T follicular helper cell (primary cell): ENCODE data around the gene NNT.
A peak's percentile ranks its signal among the peaks of the same experiment; 100 is the strongest.
"Not testable (repeated sequence)": the region's sequence is repeated elsewhere in the genome, so short reads cannot be mapped to it uniquely, and the experiment has no call there.

Experiments used
- DNase-seq: peaks from one replicate; pipeline ENCODE4 v3.0.0-alpha.2; 2020; ENCODE audit warnings: low read depth

The NNT gene

DNA sequence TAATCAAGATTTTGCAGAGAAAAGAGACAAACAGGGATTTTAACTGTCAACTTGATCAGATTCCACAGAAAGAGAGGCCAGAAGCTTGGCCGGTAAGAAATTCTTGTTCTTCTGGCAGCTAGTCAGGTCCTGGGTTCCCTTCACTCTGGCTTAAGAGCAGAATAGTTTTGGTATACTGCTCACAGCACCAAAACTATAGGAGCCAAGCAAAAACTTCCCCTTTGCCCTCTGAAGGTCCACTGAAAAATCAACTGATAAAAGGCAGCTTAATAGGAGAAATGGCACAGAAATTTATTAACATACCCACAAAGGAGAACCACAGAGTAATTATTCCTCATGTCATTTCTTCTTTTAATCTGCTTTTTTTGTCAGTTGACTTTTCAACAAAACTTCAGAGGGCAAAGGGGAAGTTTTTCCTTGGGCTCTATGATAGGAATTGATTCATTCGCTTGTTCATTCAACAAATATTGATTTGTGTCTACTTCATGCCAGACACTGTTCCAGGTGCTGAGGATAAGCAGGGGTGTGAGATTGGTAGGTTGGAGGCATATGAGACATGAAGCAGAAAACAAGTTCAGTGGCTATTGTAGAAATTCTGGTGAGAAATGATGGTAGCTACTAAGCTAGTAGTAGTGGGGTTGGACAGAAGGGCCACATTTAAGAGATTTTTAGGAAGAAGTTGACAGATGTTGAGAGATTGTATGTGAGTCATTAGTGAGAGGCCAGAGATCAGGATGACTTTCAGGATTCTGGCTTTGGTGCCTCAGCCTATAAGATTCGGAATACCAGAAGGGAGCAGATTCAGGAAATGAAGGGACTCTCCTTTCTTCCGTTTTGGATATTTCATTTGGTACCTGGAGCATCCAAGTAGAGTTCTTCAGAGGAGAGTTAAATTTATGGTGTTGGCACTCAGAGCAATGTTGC is 20.6 kb upstream of the NNT start:
- no peak for DNase-seq

DNA sequence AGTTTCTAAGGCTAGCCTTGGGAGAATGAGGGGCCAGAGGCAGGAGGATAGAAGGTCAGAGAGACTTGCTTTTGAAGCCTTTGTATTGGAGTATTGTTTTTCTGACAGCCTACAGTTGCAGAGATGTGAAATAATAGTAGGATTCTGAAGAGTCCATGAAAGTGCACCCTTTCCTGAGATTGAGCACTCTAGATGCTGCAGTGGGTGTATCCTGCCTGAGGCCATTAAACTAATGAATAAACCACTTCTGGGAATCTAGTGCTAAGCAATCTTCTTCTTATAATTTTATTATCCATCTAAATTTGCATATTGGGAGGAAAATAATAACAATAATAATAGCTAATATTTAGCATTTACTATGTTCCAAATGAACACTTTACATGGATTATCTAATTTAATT is 19.3 kb upstream of the NNT start:
- DNase-seq: no peak

DNA sequence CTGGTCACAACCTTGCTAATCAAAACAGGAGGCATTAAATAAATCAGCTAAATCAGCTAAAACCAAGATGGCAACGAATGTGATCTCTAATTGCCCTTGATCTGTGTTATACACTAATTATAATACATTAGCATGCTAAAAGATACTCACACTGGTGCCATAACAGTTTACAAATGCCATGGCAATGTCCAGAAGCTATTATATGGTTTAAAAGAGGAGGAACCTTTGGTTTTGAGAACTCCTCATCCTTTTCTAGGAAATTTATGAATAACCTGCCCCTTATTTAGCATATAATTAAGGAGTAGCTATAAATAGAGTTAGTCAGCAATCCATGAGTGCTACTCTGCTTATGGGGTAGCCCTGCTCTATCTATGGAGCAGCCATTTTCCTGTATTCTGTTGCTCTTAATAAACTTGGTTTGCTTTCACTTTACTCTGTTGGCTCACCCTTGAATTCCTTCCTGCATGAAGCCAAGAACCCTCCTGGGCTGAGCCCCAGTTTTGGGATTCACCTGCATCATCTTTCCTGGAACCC is 18.7 kb upstream of the NNT start:
- no peak for DNase-seq

DNA sequence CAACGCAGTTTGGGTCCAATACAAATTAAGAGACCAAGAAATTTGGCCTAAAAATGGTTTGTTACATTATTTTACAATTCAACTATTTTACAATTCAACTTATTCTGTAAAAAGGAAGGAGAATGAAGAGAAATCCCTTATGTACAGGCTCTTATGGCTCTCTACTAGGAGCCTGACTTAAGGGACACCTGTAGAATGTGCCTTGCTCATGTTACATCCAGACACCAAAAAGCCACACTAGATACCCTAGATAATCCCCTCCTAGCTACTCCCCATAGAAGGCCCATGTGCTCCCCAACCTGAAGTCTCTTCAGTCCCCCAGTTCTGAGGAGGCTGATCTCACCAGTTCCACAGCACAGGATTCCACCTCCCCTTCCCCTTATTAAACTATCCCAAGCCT is 14.1 kb upstream of the NNT start:
- no peak for DNase-seq

DNA sequence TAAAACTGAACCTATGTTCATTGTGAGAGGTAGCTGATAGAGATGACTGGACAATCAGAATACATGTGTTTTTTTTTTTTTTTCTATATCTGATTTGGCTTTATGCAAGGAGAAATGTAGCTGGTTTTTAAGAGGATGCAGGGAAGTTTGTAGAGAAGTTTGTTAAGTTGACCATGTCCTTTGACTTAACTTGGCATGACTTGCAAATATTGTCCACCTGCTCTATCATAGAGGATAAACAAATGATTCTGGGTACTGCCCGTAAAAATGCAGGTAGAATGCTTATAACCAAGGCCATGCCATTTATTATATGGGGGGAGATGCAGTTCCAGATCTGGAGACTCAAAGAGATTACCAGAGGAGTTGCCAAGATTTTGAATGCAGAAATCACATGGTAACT is 13.7 kb upstream of the NNT start:
- DNase-seq: no peak

GRCh38 chr5:43590700-43591099 is 12.3 kb upstream of the NNT start:
- DNase-seq: no peak

- DNase-seq: no peak
Measured at GRCh38 chr5:43592363-43592762, 10.6 kb upstream of the NNT start.

DNA sequence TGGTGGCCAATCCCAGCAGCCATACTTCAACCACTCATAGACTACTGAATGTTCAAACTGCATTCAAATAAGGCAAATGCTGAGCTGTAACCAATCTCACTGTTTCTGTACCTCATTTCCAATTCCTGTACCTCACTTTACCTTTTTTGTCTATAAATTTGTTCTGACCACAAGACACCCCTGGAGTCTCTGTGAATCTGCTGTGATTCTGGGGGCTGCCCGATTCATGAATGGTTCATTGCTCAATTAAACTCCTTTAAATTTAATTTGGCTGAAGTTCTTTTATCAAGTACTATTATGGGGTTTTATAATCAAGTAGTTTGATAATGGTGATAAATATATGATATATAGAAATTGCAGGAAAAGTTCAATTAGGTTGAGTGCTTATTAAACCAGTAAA is 4.1 kb upstream of the NNT start:
- DNase-seq: not testable (repeated sequence)

- no peak for DNase-seq
Measured at GRCh38 chr5:43601454-43602260, 1.3 kb upstream of the NNT start.

- DNase-seq: peak; percentile 51
Measured at GRCh38 chr5:43603344-43604217, 601 bp downstream of the NNT start.

DNA sequence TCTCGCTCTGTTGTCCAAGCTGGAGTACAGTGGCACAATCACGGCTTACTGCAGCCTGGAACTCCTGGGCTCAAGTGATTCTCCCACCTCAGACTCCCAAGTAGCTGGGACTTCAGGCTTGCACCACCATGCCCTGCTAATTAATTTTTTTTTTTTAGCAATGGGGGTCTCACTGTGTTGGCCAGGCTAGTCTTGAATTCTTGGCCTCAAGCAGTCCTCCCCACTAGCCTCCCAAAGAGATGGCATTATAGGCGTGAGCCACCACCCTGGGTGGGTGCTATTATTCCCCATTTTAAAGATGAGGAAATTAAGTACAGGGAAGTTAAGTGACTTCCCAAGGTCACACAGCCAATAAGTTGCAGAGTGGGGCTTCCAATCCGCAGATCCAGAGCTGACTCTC is 1.7 kb downstream of the NNT start:
- no peak for DNase-seq

- no peak for DNase-seq
Measured at GRCh38 chr5:43606351-43606750, 3.4 kb downstream of the NNT start.

- no peak for DNase-seq
Measured at GRCh38 chr5:43608406-43608805, 5.4 kb downstream of the NNT start.

DNA sequence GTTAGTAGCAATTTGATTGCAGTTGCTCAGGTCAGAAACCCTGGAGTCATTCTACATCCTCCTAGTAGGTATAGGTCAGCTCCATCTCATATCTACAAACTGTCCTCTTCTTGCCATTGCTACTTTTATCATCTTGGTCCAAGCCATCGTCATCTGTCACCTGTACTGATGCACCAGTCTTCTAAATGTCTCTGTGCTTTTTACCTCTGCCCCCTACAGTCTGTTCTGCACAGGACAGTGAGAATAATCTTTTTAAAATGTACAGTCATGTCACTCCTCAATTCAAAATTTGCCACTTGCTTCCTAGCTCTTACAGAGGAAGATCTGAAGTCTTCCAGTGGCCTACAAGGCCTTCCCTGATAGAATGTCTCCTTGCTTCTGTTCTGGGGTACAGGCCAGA is 6.8 kb downstream of the NNT start:
- DNase-seq: no peak

DNA sequence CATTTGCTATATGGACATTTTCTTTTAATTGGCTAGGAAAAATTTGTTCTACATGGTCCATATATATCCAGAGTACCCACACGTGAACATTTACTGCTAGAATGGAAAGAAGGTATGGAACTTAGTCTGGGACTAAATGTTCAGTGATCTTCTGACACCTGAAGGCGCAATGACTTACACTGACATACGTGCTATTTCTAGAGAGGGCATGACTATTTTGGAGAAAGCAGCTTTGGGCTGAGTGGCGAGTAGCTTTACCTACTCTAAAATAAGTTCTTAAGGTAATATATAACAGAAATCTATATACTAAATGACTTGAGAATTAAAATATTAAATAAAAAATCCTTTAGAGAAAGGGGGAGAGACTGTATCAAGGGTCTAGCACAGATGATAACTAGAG is 10.4 kb downstream of the NNT start:
- DNase-seq: no peak

- DNase-seq: no peak
Measured at GRCh38 chr5:43615445-43616184, 12.6 kb downstream of the NNT start.

DNA sequence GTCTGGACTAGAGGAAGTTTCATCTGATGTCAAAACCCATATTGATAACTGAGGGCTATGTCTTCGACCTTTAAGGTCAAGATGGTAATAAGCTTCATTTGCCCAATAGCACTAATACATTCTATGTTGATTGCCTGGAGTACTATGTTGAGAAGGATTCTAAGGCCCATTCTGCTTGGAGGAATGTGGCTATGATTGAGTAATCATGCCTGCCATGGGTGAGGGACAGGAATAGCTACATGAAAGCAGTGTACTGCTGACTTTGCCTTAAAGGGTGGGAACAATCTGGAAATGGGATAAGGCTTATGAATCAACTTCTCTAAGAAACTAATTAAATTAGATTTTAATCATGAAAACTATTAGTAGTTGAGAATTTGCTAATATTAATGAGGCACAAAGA is 13.6 kb downstream of the NNT start:
- no peak for DNase-seq

DNA sequence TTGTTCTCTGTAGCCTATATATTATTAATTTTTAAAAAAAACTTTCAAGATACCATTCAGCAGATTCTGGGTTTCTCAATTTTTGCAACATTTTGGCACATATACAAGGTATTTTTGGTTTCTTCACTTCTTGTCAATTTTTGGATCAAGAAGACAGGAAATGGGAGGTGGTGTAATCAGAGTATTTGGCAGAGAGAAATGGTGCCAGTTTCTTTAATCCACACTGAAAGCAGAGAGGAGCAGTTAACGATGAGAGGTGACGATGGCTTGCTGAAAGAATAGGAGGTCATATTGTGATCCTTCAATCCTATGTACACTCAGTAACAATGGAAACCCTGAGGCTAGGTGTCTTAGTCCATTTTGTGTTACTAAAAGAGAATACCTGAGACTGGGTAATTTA is 16.4 kb downstream of the NNT start:
- no peak for DNase-seq

DNA sequence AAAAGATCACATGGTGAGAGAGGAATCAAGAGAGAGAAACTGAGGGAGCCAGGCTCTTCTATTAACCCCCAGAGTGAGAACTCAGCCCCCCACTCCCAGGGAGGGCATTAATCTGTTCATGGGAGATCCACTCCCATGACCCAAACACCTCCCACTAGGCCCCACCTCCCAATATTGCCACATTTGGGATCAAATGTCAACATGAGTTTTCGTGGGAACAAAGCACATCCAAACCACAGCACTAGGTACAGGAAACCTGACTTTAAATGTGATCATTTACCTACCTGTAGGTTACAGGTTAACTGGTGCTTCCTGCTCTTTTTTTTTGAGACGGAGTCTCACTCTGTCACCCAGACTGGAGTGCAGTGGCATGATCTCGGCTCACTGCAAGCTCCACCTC is 16.9 kb downstream of the NNT start:
- no peak for DNase-seq

GRCh38 chr5:43620944-43621505 is 18.0 kb downstream of the NNT start:
- no peak for DNase-seq

DNA sequence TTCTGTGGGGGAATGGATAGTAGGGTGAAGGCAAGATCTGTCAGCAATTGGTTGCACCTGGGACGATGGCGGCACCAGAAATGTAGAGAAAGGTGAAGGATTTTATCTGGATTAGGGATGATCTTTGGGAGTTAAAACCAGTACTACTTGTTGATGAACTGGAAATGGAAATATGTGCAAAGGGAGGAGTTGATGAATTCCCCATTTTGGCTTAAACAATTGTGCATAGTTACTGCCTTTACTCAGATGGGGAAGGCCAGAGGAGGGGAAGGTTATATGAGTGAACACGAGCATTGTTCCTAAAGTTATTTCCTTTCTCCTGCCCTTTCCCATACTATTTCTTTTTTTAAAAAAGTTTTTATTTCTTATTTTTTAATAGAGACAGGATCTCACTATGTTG is 19.1 kb downstream of the NNT start:
- DNase-seq: no peak
